GM12872 (cell line): Measurements from ENCODE around the gene GULP1.
A peak's percentile ranks its signal among the peaks of the same experiment; 100 is the strongest.

ENCODE experiments used
- CTCF ChIP-seq: IDR thresholded peaks from 3 replicates; pipeline ENCODE4 v1.5.1; 2011; ENCODE audit warnings: low read depth, mild to moderate bottlenecking, low read length, moderate library complexity; ENCODE audit not compliant: insufficient read depth

Gene GULP1

GRCh38 chr2:188444106-188444835 is 152.6 kb downstream of the GULP1 start:
- TF ChIP-seq CTCF = no peak

GRCh38 chr2:188449561-188449960 is 157.9 kb downstream of the GULP1 start:
- no peak for TF ChIP-seq CTCF

GRCh38 chr2:188449971-188450370 is 158.3 kb downstream of the GULP1 start:
- TF ChIP-seq CTCF = no peak

- no peak for TF ChIP-seq CTCF
Observed at GRCh38 chr2:188450732-188451483, 159.2 kb downstream of the GULP1 start.

- no peak for TF ChIP-seq CTCF
Observed at GRCh38 chr2:188452084-188452483, 160.4 kb downstream of the GULP1 start.

GRCh38 chr2:188456114-188456909 is 164.6 kb downstream of the GULP1 start:
- TF ChIP-seq CTCF = peak; percentile 47; the same call in 2 of the 3 replicates

- TF ChIP-seq CTCF = no peak
Observed at GRCh38 chr2:188459061-188459460, 167.4 kb downstream of the GULP1 start.
